Activated B cell treated with CpG ODN at 0.5 μM for 24 hours (primary cell): ENCODE results near the gene ACAA1. TPM values are rescaled to one million over a fixed set of nuclear protein-coding genes. Genes with fewer than 3 reads are reported as not detected.
A peak's percentile ranks its signal among the peaks of the same experiment; 100 is the strongest.

Source experiments
- ATAC-seq: fragments of 200-7000 bp; cut with Tn5 transposase; one replicate; pipeline ENCODE4 v1.10.0; 2021; ENCODE audit warnings: low read depth, mild to moderate bottlenecking, moderate library complexity
- CTCF ChIA-PET: fragments of 350-600 bp; sonication (Branson Sonifier 250); formaldehyde crosslinking; loops from one replicate; lab custom pipeline; 2021; ENCODE audit warnings: antibody characterized with exemption; lab: Charles Lee
- POLR2A ChIA-PET: fragments of 350-600 bp; sonication (Branson Sonifier 250); formaldehyde crosslinking; loops from one replicate; lab custom pipeline; 2021; ENCODE audit warnings: antibody characterized with exemption; lab: Charles Lee
- DNase-seq: peaks from one replicate; pipeline ENCODE4 v3.0.0; 2022
- H3K27ac Mint-ChIP-seq: one replicate; pipeline ENCODE4 v1.8.0; 2020; ENCODE audit warnings: mixed read lengths
- H3K27me3 Mint-ChIP-seq: one replicate; pipeline ENCODE4 v1.8.0; 2021; ENCODE audit warnings: mixed read lengths
- H3K36me3 Mint-ChIP-seq: one replicate; pipeline ENCODE4 v1.8.0; 2021; ENCODE audit warnings: low read depth, mixed read lengths
- H3K4me1 Mint-ChIP-seq: one replicate; pipeline ENCODE4 v1.8.0; 2021; ENCODE audit warnings: mixed read lengths
- H3K4me3 Mint-ChIP-seq: one replicate; pipeline ENCODE4 v1.8.0; 2020; ENCODE audit warnings: mild to moderate bottlenecking, mixed read lengths
- H3K9me3 Mint-ChIP-seq: one replicate; pipeline ENCODE4 v1.8.0; 2020; ENCODE audit warnings: mixed read lengths
- CTCF ChIP-seq: fragments of 200-600 bp; IDR thresholded peaks from one replicate; pipeline ENCODE4 v1.8.0; 2022; ENCODE audit warnings: antibody characterized with exemption, mild to moderate bottlenecking
- intact Hi-C: fragments of 100-400 bp; cut with micrococcal nuclease; formaldehyde crosslinking; loops from one replicate; pipeline ENCODE4 v1.15.1; 2024
- total RNA-seq: library from RNA; stranded (reverse); gene quantifications from 2 replicates; pipeline ENCODE4 v1.2.3, GENCODE V29; 2022

ACAA1 gene
- total RNA-seq, 1 donor from 2014 or later, result 78.1 TPM

- intact Hi-C loops, result no loop called here
- ATAC-seq, result no peak
- Mint-ChIP-seq H3K9me3 (no peaks in the 10 kb centered on the region), H3K27me3 (no peaks in the 10 kb centered on the region), H3K4me1 (peaks cover 2% of the 10 kb centered on the region), H3K4me3 (no peak overlapping the region), H3K36me3 (peaks cover 70% of the 10 kb centered on the region), H3K27ac (no peak overlapping the region)
- no peak for TF ChIP-seq CTCF
- POLR2A ChIA-PET, result no interaction called here
- CTCF ChIA-PET, result no interaction called here
- DNase-seq, result no peak
Measured at GRCh38 chr3:38121832-38122461, 15.0 kb downstream of the ACAA1 start.

GRCh38 chr3:38121451-38121831 is 15.5 kb downstream of the ACAA1 start:
- Mint-ChIP-seq H3K27ac (no peak overlapping the region), H3K27me3 (no peaks in the 10 kb centered on the region)
- no peak for DNase-seq

GRCh38 chr3:38120693-38121450 is 16.1 kb downstream of the ACAA1 start:
- TF ChIP-seq CTCF, result no peak
- no peak overlapping the region for H3K27ac Mint-ChIP-seq
- no peak overlapping the region for H3K4me3 Mint-ChIP-seq
- ChIA-PET POLR2A (interaction anchor here (1.5 kb wide), 1 partner anchor 44 kb away, joined by 4 read pairs; the partner anchor contains the start of gene OXSR1), CTCF (interaction anchor here (0.8 kb wide), 1 partner anchor 178 kb away, joined by 3 read pairs; no protein-coding TSS in a partner anchor)
- no peaks in the 10 kb centered on the region for H3K9me3 Mint-ChIP-seq
- intact Hi-C loops, result no loop called here
- ATAC-seq, result no peak
- H3K4me1 Mint-ChIP-seq, result peaks cover 4% of the 10 kb centered on the region
- no peaks in the 10 kb centered on the region for H3K27me3 Mint-ChIP-seq
- H3K36me3 Mint-ChIP-seq, result peaks cover 60% of the 10 kb centered on the region
- peak; percentile 13 for DNase-seq

More at GRCh38 chr3:38121451-38121831, 15.5 kb downstream of the ACAA1 start:
- intact Hi-C loops, result no loop called here
- H3K36me3 Mint-ChIP-seq, result peaks cover 65% of the 10 kb centered on the region
- no peak for ATAC-seq
- H3K4me3 Mint-ChIP-seq, result no peak overlapping the region
- CTCF ChIA-PET, result no interaction called here
- H3K9me3 Mint-ChIP-seq, result no peaks in the 10 kb centered on the region
- H3K4me1 Mint-ChIP-seq, result peaks cover 2% of the 10 kb centered on the region
- POLR2A ChIA-PET, result no interaction called here
- TF ChIP-seq CTCF, result no peak

- ChIA-PET POLR2A (interaction anchor here (1.5 kb wide), 1 partner anchor 45 kb away, joined by 4 read pairs; the partner anchor contains the start of gene OXSR1), CTCF (interaction anchor here (0.8 to 1.1 kb wide), 2 partner anchors 177 to 178 kb away, joined by 3 read pairs; no protein-coding TSS in a partner anchor)
- peaks cover 51% of the 10 kb centered on the region for H3K36me3 Mint-ChIP-seq
- intact Hi-C loops, result loop anchor here (2.0 to 5.0 kb wide), 2 partner anchors 107 to 227 kb away; partner anchors contain the start of gene XYLB
- H3K9me3 Mint-ChIP-seq, result no peaks in the 10 kb centered on the region
- DNase-seq, result no peak
- H3K4me1 Mint-ChIP-seq, result peaks cover 12% of the 10 kb centered on the region
- H3K27ac Mint-ChIP-seq, result no peak overlapping the region
- H3K27me3 Mint-ChIP-seq, result no peaks in the 10 kb centered on the region
- no peak for ATAC-seq
- TF ChIP-seq CTCF, result no peak
- H3K4me3 Mint-ChIP-seq, result no peak overlapping the region
Measured at GRCh38 chr3:38119821-38120692, 16.9 kb downstream of the ACAA1 start.
